ENCODE measurements around the gene PLG.
"Not testable (repeated sequence)": the region's sequence is repeated elsewhere in the genome, so short reads cannot be mapped to it uniquely, and the experiment has no call there.

PLG gene

DNA sequence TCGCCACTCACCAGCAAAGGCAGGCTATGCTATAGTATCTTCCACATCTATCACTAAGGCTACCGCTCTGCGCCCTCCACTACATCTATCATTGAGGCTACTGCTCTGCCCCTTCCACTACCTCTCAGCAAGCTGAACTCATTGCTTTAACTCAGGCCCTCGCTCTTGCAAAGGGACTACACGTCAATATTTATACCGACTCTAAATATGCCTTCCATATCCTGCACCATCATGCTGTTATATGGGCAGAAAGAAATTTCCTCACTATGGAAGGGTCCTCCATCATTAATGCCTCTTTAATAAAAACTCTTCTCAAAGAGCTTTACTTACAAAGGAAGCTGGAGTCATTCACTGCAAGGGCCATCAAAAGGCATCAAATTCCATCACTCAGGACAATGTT lies 77.1 kb downstream of the PLG start:
- not testable (repeated sequence) for DNase-seq

DNA sequence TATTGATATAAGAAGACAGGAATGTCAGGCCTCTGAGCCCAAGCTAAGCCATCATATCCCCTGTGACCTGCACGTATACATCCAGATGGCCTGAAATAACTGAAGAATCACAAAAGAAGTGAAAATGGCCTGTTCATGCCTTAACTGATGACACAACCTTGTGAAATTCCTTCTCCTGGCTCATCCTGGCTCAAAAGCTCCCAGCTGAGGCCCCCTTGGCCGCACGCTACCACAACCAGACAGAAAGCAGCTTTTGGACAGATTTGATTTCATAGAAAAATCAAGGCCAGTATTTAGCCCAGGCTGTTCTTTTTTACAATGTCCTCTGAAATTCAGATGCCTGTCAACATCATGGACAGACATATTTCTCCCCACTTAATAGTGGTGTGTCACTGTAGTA lies 78.6 kb downstream of the PLG start:
- not testable (repeated sequence) for DNase-seq

DNA sequence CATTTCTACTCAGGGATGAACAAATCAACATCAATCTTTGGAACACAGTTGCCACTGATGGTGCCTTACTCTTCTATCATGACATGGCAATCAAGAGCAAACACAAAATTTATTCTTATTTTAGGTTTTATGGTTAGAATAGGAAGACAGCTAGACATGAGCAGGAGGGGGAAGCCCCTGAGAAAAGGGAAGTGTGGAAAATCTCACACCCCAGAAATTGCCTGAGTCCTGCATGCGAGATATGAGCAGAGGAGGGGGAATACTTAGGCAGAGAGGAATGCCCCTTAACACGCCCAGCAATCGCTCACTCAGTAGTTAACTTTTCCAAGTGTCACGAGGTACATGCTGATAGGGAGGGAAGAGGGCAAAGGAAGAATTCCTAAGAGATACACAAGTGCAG lies 79.3 kb downstream of the PLG start:
- DNase-seq: no peak

DNA sequence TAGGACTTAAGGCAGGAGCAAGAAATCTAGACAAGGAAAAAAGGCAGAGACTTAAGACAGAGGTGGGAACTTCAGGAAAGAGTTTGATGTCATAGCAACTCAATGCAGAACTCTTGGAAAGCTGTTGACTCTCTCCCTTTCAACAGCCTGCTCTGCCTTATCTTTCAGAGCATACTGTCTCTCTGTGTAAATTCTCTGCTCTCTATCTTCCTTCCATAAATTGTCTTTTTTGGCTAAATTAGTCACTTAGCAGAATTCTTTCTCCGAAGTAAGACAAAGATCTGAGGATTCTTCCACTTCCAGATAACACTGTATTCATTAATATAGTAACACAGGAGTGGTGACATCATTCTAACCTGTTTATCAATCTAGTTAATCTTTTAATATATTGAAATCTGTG lies 80.2 kb downstream of the PLG start:
- DNase-seq: no peak

DNA sequence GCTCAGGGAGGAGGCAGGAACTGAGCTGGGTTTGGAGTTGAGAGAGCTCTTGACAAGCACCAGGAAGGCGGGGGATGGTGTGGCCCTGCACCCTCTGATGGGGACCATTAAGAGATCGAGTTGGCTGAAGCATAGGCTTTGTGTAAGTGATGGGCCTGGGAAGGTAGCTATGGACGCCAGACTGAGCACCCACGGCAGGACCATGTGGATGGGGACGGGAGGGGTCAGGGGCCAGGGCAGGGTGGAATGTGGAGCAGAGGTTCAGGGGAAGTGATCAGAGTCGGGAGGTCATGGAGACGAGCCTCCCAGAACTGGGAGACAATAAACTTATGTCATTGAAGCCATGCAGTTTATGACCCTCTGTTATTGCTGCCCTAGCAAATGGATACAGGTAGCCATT lies 81.7 kb downstream of the PLG start:
- no peak for DNase-seq

DNA sequence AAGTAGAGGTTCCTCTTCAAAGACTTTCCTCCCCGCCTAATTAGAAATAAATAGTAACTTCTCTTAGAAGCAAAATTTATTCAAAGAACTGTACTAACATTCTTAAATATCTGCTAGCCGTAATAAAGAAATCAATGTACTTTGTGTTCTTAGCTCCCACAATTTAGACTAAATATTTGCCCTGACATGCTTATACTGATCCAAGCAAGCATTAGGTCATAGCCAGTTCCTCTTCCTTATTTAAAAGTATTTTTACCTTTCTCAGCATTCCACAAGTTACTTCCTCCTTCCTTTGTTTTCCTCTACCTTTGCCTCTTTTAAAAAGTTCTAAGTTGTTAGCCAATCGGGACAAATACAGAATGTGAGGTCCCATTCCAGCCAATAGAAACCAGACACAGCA lies 86.1 kb downstream of the PLG start:
- DNase-seq: not testable (repeated sequence)

DNA sequence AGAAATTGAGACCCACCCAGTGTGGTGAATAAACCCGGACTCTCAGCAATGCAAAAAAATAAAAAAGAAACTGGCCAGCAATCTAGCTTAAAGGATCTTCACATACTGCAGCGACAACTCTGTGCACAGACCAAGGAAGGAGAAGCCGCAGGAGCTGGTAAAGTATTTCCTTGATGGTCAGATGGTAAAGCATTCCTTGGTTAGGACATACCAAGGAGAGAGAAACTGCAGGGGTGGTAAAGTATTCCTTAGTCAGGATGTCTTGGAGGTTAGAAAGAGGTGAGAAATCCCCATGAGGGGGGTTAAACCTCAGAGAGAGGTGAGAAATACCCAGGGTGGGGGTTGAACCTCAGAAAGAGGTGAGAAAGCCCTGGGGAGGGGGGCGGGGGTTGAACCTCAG lies 86.8 kb downstream of the PLG start:
- no peak for DNase-seq

DNA sequence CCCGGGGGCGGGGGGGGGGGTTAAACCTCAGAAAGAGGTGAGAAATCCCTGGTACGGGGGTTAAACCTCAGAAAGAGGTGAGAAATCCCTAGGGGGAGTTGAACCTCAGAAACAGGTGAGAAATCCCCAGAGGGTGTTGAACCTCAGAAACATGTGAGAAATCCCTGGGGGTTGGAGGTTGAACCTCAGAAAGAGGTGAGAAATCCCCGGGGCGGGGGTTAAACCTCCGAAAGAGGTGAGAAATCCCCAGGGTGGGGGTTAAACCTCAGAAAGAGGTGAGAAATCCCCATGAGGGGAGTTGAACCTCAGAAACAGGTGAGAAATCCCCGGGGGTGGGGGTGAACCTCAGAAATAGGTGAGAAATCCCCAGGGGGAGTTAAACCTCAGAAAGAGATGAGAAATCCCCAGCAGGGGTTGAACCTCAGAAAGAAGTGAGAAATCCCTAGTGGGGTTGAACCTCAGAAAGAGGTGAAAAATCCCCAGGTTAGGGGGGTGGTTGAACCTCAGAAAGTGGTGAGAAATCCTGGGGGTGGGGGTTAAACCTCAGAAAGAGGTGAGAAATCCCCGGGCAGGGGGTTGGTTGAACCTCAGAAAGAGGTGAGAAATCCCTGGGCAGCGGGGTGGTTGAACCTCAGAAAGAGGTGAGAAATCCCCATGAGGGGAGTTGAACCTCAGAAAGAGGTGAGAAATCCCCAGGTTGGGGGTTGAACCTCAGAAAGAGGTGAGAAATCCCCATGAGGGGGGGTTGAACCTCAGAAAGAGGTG lies 87.4 kb downstream of the PLG start:
- no peak for DNase-seq

DNA sequence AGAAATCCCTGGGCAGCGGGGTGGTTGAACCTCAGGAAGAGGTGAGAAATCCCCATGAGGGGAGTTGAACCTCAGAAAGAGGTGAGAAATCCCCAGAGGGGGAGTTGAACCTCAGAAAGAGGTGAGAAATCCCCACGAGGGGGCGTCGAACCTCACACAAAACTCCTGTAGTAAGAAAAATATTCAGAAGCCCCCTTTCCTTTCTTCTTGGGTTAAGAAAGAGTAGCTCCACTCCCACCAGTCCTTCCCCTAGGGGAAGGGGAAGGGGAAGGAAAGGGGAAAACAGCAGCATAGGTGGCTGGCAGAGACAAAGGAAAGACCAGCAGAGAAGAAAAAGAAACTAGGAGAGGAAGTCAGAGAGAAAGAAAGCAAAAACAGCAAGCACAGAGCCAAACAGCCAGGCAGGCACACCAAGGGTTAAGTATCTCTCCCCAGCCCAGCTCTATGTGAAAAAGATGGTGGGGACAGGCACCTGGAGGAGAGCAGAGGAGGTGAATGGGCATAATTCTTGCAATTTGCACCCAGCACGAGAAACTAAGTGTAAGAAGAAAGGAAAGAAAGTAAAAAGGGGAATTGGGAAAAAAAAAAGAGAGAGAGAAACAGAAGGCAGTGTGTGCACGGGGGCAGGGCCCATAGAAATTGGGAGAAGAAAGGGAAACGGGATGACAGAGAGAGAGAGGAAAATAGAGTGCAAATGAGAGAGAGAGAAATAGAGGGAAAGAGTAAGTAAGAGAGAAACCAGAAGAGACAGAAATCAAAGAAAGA lies 88.2 kb downstream of the PLG start:
- no peak for DNase-seq

DNA sequence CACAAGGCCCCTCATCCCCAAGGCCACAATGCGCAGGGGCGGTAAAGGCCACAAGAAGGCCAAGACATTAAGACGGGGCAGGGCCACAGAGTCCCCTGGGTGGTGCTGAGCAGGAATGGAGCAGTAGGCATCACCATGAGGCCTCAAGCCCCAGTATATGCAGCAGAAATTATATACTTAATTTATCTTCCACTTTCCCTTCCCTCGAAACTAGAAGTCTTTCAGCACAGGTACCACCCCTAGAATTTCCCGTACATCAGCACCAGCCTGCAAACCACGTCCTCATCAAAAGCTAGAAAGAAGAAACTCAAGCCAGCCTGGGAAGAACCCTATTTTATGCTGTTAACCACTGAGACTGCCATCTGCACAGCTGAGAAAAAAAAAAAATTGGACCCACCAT lies 89.4 kb downstream of the PLG start:
- DNase-seq: no peak

DNA sequence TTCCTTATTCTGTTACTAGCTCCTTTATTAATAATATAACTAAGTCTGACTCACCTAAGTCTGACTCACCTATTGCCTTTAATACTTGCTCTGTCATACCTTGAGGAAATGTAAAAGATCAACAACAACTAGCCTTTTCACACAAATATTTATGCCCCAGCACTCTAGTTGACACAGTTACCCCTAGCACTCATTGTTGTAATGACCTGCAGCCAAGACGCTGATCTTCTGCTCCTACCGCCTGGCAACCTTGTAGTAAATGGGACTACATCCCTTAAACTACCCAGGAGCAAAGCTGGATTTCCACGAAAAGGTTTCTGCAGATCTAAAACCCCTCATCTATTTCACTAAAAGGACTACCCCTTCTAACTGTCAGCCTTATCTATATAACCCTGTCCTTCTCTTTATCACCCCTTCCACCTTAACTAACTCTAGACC lies 90.0 kb downstream of the PLG start:
- DNase-seq: no peak

DNA sequence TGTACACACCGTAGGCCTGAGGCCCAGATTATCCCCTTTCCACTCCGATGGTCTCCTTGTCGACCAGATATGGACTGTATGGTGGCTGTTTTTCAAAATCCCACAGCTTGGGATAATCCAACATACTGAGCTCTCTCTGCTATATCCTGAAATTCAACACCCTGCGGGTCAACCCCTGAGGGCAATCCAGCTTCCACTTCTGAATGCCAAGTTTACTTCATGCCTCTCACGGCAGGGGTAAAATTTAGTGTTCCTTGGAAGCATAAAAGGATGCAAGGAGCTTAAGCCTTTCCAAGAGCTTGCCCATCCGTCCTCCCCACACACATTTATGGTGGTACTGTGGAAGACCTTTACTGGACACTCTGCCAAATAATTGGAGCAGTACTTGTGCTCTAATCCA lies 90.7 kb downstream of the PLG start:
- no peak for DNase-seq

DNA sequence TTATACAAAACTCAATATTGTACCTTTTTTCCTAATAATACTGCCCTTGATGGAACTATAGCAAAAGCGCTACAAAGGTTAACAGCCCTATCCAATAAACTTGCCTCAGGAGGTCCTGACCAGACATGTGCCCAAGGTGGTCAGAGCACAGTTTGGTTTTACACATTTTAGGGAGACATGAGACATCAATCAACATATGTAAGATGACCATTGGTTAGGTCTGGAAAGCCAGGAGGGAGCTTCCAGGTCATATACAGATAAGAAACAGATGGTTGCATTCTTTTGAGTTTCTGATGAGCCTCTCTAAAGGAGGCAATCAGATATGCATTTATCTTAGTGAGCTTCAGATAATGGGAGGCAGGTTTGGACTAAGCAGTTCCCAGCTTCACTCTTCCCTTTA lies 91.6 kb downstream of the PLG start:
- no peak for DNase-seq

DNA sequence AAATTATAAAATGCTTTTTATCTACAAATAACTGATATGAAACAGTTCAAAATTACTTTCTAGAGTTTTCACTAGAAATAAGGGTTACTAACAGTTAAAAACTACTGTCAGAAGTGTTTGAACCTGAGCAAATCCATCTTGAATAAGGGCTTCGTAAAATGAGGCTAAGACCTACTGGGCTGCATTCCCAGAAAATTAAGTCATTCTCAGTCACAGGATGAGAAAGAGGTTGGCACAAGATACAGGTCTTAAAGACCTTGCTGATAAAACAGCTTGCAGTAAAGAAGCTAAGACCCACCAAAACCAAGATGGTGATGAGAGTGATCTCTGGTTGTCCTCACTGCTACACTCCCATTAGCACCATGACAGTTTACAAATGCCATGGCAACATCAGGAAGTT lies 93.7 kb downstream of the PLG start:
- no peak for DNase-seq

DNA sequence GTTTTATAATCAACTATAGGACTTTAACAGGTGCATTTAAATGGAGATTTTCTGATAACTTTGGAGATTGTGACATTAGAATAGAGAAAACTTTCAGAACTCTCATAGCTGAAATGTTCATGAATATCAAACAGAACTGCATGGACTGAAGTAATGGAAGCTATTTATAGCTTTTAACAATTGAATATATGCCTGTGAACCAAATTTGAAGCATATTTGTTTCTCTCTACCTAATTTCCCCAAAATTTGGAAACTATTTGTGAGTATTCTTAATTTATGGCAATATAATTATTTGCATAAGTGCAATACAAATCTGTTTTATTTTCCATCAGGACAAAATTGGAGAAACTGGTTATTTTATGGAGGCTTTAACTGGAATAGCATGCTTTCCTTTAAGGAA lies 96.6 kb downstream of the PLG start:
- no peak for DNase-seq

DNA sequence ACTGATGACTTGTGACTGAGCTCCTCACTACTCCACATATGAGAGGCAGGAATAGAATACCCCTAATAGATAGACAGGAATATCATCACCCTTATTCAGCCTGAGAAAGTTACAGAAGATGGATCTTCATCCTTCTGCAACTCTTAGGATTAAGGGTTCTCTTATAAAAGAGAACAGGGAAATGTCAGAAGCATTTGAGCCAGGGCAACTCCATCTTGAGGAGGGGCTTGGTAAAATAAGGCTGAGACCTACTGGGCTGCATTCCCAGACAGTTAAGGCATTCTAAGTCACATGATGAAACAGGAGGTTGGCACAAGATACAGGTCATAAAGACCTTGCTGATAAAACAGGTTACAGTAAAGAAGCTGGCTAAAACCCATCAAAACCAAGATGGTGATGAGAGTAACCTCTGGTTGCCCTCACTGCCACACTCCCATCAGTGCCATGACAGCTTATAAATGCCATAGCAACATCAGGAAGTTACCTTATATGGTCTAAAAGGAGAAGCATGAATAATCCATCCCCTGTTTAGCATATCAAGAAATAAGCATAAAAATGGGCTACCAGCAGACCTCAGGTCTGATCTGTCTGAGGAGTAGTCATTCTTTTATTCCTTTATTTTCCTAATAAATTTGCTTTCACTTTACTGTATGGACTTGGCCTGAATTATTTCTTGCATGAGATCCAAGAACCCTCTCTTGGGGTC lies 97.9 kb downstream of the PLG start:
- no peak for DNase-seq

DNA sequence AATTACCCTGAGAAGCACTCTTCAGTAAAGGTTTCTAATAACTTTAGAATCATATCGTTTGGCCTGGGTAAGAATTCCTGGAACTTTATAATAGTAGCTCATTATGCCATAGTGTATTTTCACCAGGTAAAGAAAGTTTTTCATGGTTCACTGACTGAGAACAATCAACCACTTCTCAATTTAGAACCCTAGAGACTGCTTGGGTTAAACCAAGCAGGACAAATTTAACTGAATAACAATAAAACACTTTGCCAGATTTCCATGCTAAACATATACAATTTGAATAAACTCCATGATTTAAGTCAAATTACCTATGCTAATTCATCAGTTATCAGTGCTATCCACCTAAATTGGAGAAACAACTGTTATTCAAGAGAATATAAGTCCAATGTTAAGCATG lies 99.4 kb downstream of the PLG start:
- no peak for DNase-seq

DNA sequence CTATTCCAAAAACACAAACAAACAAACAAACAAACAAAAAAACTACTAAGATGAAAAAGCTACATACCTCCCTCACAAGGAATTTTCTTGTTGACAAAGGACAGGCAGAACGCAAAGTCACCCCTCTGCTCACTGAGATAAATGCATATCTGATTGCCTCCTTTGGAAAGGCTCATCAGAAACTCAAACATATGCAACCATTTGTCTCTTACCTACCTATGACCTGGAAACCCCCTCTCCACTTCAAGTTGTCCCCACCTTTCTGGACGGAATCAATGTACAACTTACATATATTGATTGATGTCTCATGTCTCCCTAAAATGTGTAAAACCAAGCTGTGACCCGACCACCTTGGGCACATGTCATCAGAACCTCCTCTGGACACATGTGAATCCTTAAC lies 100.0 kb downstream of the PLG start:
- DNase-seq: not testable (repeated sequence)
